Epithelial cell of esophagus (primary cell): ENCODE results near the gene SERINC2.

Experiments used
- DNase-seq: peaks from one replicate; pipeline ENCODE4 v3.0.0; 2010; ENCODE audit warnings: low read depth
- H3K4me3 ChIP-seq: 2 replicates; pipeline ENCODE4 v1.5.1; 2011; ENCODE audit warnings: mild to moderate bottlenecking, low read length, control low read depth
- TF ChIP-seq, protein P1 (sequence below): IDR thresholded peaks from 2 replicates; pipeline ENCODE4 v1.5.1; 2011; ENCODE audit warnings: low read depth, mild to moderate bottlenecking, low read length, control low read depth, inconsistent platforms; ENCODE audit not compliant: insufficient read depth; ENCODE audit errors: missing control alignments

SERINC2 gene

DNA sequence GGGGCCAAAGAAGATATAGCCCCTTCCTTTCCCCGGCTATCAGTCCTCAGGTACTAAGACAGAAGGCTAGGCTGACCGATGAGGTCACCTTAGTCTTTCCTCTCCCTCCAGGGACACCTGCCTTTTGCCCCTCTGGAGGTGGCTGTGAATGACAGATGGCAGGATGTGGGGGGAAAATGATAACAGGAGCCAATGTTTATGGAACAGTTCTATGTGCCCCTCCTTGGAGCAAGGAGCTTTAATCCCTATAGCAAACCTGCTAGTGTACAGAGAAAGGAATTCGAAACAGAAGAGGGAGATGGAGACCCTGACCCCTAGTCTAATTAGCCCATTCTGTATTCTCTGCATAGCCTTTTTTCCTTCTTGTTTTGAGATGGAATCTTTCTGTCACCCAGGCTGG, 28.1 kb downstream of the SERINC2 start:
- TF ChIP-seq, protein P1, sequence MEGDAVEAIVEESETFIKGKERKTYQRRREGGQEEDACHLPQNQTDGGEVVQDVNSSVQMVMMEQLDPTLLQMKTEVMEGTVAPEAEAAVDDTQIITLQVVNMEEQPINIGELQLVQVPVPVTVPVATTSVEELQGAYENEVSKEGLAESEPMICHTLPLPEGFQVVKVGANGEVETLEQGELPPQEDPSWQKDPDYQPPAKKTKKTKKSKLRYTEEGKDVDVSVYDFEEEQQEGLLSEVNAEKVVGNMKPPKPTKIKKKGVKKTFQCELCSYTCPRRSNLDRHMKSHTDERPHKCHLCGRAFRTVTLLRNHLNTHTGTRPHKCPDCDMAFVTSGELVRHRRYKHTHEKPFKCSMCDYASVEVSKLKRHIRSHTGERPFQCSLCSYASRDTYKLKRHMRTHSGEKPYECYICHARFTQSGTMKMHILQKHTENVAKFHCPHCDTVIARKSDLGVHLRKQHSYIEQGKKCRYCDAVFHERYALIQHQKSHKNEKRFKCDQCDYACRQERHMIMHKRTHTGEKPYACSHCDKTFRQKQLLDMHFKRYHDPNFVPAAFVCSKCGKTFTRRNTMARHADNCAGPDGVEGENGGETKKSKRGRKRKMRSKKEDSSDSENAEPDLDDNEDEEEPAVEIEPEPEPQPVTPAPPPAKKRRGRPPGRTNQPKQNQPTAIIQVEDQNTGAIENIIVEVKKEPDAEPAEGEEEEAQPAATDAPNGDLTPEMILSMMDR: no peak
- no peak for DNase-seq
- no peak overlapping the region for H3K4me3 ChIP-seq

DNA sequence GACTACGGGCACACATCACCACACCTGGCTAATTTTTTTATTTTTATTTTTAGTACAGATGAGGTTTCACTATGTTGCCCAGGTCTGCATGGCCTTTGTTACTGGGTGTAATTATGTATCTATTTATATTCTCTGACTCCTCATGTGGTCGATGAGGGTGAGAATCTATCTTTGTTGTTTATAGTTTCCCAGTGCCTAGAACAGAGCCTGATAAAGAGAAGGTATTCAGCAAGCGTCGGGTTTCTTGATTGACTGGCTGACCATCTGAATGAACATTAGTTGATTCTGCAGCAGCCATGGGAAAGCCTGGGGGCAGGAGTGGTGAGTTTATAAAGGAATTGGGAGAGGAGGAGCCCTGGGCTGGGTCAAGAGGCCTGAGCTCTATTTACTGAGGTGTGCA, 28.5 kb downstream of the SERINC2 start:
- TF ChIP-seq, protein P1: no peak
- DNase-seq: no peak
- H3K4me3 ChIP-seq: no peak overlapping the region

DNA sequence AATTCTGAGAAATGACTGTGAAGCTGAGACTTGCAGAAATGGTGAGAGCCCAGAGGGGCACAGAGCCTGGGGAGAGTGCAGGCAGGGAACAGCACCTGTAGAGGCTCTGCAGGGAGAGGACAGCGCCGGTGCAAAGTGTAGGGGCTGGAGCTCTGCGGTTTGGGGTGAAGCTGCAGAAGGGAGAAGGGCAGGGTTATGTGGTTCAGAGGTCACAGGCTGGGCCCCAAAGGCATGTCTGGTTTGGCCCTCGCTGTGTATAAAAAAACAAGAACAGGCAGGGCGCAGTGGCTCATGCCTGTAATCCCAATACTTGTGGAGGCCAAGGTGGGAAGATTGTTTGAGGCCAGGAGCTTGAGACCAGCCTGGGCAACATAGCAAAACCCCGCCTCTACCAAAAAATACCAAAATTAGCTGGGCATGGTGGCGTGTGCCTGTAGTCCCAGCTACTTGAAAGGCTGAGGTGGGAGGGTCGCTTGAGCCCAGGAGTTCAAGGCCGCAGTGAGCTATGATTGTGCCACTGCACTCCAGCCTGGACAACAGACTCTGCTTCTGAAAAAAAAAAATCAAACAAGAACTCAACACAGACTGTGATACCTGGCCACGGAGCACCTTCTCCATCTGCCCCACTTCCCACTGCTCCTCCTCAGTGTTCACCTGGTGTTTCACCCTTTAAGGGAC, 29.1 kb downstream of the SERINC2 start:
- no peak for DNase-seq
- TF ChIP-seq, protein P1: no peak
- H3K4me3 ChIP-seq: no peak overlapping the region

DNA sequence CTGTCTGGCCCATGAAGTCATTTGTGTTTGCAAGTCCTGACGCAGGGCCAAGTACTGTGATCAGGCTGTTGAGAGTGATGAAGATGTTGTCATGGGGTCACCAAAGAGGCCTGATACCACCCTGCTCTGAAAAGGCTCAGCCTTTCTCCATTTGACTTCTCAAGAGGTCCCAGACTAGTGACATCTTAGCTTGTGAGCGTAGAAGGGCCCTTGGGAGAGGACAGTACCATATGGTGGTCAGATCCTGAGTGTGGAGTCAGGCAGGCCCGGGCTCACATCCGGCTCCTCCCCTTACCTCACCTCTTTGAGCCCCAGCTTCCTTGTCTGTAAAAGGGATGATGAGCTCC, 29.6 kb downstream of the SERINC2 start:
- TF ChIP-seq, protein P1: no peak
- DNase-seq: no peak
- H3K4me3 ChIP-seq: no peak overlapping the region

DNA sequence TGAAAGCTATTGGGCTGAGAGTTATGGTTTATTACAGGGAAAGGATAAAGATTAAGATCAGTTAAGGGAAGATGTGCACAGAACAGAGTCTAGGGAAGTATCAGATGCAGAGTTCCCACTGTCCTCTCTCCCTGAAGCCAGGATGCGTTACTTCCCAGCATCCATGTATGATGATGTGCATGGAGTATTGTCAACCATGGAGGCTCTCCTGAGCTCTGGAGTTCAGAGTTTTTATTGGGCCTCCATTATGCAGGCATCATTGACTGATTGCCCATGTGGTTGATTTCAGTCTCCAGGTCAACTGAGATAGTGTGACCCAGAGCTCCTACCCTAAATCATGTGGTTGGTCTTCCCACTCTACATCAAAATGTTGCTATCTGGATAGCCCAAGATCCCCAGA, 30.7 kb downstream of the SERINC2 start:
- DNase-seq: no peak
- no peak overlapping the region for H3K4me3 ChIP-seq
- TF ChIP-seq, protein P1: no peak

DNA sequence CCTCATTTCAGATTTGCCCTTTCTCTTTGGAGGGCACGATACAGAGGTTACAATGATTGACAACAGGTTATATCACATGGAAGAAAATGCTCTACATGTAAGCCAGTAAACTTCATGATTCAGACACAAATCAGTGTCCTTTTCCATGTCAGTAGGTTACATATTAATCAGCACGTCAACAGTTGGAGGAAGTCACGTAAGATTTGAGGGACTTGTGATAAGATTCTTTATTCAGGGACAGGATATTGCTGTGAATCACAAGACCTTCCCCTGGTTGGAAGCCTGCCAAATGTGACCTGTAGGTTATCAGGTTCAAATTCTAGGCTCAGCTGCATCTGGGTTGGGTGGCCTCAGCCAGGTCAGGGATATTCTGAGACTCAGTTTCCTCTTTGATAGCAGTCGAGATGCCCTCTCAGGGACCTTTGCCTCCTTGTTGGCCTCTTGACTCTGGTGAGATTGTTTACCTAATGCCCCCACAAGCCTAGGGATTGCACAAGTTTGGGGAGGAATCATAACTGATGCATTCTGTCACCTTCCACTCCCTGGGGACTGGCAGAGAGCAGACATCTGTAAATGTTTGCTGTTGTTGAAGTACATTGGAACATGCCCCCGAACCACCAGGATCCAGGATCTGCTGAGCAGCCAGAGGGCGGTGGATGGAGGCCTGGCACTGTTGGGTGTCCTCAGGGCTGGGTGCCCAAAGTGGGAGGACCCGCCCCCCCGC, 31.9 kb downstream of the SERINC2 start:
- H3K4me3 ChIP-seq: no peak overlapping the region
- TF ChIP-seq, protein P1: no peak
- DNase-seq: no peak

DNA sequence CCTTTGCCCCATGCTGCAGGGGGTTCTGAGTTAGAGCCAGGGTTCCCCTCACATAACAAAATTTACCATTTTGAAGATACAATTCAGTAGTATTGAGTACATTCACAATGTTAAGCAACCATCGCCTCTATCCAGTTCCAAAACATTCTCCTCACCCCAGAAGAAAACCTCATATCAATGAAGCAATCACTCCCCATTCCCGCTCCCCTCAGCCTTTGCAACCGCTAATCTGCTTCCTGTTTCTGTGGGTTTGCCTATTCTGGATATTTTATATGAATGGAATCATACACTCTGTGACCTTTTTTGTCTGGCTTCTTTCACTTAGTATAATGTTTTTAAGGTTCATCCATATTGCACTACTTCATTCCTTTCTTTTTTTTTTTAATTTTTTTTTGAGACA, 32.9 kb downstream of the SERINC2 start:
- TF ChIP-seq, protein P1: no peak
- no peak overlapping the region for H3K4me3 ChIP-seq
- DNase-seq: no peak
